Measurements from ENCODE around the gene ALOX12B. TPM values are rescaled to one million over a fixed set of nuclear protein-coding genes. Genes with fewer than 3 reads are reported as not detected.
A peak's percentile ranks its signal among the peaks of the same experiment; 100 is the strongest.

The ALOX12B gene
- total and polyA plus RNA-seq, 2 of the 13 experiments (the other 11 are each of a cell fraction or from before 2014, with no cell fraction given): 0.13 TPM; not detected in 1

DNA sequence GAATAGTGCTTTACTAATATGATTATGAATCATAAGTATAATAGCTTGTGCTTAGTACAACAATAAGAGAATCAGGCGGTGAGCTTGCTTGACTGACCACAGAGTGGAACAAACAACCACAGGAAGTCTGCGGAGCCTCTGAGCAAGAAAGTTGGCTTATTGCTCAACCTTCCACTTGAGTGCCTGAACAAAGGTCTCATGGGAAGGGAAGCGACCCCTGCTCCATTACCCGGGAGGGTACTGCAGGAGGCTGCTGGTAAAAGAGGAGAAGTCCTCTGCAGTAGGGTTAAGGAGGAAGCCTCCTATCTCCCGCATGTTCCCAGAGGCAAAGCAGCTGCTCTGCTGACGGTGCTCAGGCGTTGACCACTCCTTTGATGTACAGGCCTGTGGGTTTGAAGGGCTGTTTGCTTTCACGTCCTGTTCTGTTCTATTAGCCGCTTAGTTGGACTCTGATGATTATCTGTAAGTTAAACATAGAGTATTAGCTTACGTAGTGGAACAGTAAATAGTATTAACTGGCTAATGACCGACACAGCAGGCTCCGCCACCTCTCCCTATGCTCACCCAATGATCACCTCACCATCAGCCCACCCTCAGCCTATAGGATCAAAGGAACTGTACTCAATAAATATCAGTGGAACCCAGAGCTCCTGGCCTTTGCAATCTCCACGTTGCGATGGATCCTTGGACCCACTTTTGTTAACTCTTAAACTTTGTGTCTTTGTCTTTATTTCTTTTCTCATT lies 31.1 kb downstream of the ALOX12B start (continued):
- TF ChIP-seq, protein P1, sequence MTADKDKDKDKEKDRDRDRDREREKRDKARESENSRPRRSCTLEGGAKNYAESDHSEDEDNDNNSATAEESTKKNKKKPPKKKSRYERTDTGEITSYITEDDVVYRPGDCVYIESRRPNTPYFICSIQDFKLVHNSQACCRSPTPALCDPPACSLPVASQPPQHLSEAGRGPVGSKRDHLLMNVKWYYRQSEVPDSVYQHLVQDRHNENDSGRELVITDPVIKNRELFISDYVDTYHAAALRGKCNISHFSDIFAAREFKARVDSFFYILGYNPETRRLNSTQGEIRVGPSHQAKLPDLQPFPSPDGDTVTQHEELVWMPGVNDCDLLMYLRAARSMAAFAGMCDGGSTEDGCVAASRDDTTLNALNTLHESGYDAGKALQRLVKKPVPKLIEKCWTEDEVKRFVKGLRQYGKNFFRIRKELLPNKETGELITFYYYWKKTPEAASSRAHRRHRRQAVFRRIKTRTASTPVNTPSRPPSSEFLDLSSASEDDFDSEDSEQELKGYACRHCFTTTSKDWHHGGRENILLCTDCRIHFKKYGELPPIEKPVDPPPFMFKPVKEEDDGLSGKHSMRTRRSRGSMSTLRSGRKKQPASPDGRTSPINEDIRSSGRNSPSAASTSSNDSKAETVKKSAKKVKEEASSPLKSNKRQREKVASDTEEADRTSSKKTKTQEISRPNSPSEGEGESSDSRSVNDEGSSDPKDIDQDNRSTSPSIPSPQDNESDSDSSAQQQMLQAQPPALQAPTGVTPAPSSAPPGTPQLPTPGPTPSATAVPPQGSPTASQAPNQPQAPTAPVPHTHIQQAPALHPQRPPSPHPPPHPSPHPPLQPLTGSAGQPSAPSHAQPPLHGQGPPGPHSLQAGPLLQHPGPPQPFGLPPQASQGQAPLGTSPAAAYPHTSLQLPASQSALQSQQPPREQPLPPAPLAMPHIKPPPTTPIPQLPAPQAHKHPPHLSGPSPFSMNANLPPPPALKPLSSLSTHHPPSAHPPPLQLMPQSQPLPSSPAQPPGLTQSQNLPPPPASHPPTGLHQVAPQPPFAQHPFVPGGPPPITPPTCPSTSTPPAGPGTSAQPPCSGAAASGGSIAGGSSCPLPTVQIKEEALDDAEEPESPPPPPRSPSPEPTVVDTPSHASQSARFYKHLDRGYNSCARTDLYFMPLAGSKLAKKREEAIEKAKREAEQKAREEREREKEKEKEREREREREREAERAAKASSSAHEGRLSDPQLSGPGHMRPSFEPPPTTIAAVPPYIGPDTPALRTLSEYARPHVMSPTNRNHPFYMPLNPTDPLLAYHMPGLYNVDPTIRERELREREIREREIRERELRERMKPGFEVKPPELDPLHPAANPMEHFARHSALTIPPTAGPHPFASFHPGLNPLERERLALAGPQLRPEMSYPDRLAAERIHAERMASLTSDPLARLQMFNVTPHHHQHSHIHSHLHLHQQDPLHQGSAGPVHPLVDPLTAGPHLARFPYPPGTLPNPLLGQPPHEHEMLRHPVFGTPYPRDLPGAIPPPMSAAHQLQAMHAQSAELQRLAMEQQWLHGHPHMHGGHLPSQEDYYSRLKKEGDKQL (CRISPR knock-in tag; IDR thresholded peaks at IDR 0.05; ENCODE audit: low read depth): peak; percentile 100
- TF ChIP-seq NR2C2 (CRISPR knock-in tag; IDR thresholded peaks at IDR 0.05; ENCODE audit: borderline replicate concordance) (peak; percentile 63), SP1 (IDR thresholded peaks at IDR 0.05) (no peak), SP1 (CRISPR knock-in tag; IDR thresholded peaks at IDR 0.05) (peak; percentile 39; the same call in 1 of the 2 replicates), ZNF333 (CRISPR knock-in tag; IDR thresholded peaks at IDR 0.05; ENCODE audit: borderline replicate concordance) (no peak), ELF4 (CRISPR knock-in tag; IDR thresholded peaks at IDR 0.05; ENCODE audit: borderline replicate concordance) (no peak), ZNF329 (CRISPR knock-in tag; IDR thresholded peaks at IDR 0.05; ENCODE audit: low read depth) (no peak), CBFB (CRISPR knock-in tag; IDR thresholded peaks at IDR 0.05) (peak; percentile 99), KAT2B (IDR thresholded peaks at IDR 0.05; ENCODE audit: borderline replicate concordance, low read depth, low read length) (no peak), HMG20B (CRISPR knock-in tag; conservative IDR thresholded peaks at IDR 0.05) (peak; percentile 96), KLF16 (CRISPR knock-in tag; IDR thresholded peaks at IDR 0.05) (peak in 1 of 2 experiments; percentile 67; a peak in 2 of 4 replicates), SATB2 (CRISPR knock-in tag; IDR thresholded peaks at IDR 0.05) (peak; percentile 99), ZSCAN25 (CRISPR knock-in tag; IDR thresholded peaks at IDR 0.05) (no peak), RARG (CRISPR knock-in tag; IDR thresholded peaks at IDR 0.05; ENCODE audit: low read depth) (no peak)
- TF ChIP-seq, protein P2, sequence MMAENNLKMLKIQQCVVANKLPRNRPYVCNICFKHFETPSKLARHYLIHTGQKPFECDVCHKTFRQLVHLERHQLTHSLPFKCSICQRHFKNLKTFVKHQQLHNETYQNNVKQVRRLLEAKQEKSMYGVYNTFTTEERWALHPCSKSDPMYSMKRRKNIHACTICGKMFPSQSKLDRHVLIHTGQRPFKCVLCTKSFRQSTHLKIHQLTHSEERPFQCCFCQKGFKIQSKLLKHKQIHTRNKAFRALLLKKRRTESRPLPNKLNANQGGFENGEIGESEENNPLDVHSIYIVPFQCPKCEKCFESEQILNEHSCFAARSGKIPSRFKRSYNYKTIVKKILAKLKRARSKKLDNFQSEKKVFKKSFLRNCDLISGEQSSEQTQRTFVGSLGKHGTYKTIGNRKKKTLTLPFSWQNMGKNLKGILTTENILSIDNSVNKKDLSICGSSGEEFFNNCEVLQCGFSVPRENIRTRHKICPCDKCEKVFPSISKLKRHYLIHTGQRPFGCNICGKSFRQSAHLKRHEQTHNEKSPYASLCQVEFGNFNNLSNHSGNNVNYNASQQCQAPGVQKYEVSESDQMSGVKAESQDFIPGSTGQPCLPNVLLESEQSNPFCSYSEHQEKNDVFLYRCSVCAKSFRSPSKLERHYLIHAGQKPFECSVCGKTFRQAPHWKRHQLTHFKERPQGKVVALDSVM (CRISPR knock-in tag; IDR thresholded peaks at IDR 0.05): peak; percentile 57; the same call in 1 of the 2 replicates
- TF ChIP-seq, protein P3, sequence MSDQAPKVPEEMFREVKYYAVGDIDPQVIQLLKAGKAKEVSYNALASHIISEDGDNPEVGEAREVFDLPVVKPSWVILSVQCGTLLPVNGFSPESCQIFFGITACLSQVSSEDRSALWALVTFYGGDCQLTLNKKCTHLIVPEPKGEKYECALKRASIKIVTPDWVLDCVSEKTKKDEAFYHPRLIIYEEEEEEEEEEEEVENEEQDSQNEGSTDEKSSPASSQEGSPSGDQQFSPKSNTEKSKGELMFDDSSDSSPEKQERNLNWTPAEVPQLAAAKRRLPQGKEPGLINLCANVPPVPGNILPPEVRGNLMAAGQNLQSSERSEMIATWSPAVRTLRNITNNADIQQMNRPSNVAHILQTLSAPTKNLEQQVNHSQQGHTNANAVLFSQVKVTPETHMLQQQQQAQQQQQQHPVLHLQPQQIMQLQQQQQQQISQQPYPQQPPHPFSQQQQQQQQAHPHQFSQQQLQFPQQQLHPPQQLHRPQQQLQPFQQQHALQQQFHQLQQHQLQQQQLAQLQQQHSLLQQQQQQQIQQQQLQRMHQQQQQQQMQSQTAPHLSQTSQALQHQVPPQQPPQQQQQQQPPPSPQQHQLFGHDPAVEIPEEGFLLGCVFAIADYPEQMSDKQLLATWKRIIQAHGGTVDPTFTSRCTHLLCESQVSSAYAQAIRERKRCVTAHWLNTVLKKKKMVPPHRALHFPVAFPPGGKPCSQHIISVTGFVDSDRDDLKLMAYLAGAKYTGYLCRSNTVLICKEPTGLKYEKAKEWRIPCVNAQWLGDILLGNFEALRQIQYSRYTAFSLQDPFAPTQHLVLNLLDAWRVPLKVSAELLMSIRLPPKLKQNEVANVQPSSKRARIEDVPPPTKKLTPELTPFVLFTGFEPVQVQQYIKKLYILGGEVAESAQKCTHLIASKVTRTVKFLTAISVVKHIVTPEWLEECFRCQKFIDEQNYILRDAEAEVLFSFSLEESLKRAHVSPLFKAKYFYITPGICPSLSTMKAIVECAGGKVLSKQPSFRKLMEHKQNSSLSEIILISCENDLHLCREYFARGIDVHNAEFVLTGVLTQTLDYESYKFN (CRISPR knock-in tag; conservative IDR thresholded peaks at IDR 0.05): peak; percentile 94
- TF ChIP-seq, protein P4, sequence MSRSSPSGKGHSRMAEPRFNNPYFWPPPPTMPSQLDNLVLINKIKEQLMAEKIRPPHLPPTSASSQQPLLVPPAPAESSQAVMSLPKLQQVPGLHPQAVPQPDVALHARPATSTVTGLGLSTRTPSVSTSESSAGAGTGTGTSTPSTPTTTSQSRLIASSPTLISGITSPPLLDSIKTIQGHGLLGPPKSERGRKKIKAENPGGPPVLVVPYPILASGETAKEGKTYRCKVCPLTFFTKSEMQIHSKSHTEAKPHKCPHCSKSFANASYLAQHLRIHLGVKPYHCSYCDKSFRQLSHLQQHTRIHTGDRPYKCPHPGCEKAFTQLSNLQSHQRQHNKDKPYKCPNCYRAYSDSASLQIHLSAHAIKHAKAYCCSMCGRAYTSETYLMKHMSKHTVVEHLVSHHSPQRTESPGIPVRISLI (CRISPR knock-in tag; IDR thresholded peaks at IDR 0.05; ENCODE audit: borderline replicate concordance): no peak

Measured in HepG2 (cell line).